GM18909 (cell line): ENCODE results near the gene OR14C36.
"Not testable (repeated sequence)": the region's sequence is repeated elsewhere in the genome, so short reads cannot be mapped to it uniquely, and the experiment has no call there.

Experiments
- ATAC-seq: cut with Tn5 transposase; IDR thresholded peaks from one replicate; pipeline ENCODE4 v1.9.1; 2021; ENCODE audit warnings: mild to moderate bottlenecking; ENCODE audit not compliant: unreplicated experiment, poor library complexity

OR14C36 gene, protein sequence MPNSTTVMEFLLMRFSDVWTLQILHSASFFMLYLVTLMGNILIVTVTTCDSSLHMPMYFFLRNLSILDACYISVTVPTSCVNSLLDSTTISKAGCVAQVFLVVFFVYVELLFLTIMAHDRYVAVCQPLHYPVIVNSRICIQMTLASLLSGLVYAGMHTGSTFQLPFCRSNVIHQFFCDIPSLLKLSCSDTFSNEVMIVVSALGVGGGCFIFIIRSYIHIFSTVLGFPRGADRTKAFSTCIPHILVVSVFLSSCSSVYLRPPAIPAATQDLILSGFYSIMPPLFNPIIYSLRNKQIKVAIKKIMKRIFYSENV

DNA sequence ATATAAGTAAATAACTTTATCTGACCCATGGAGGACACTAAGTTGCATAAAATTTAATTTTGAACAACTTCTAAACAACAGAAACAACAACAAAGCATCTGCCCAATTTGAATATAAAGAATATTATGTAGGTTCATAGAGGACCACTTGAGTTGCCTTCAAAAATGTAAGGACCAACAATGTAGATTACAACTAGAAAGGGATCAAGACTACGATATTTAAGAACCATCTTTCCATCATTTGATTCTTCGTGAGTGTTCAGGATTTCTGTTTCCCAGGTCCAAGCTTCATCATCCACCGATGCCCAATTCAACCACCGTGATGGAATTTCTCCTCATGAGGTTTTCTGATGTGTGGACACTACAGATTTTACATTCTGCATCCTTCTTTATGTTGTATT lies at the start of gene OR14C36:
OR14C36 (plus strand) TSS at position 301 of the 400 bp plus-strand sequence; CDS start at position 301, 0 bp downstream.
- ATAC-seq: no peak

DNA sequence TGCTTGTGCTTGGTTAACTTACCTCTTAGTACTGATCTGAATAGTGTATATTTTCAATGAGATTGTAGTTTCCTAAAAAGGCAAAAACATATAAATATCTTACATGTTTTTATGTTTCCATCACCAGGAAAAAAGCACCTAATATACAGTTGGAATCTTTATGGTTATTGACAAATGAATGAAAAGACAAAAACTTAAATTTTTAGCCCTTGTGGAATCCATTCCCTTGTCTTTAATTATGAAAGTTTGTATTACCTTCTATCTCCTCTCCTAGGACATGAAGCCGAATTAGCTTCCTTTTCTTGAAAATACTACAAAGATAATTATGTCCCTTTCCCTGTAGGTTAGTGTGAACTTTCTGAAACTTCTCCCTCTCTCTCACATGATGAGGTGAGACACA lies 45.3 kb upstream of the OR14C36 start, which contains the start of gene OR2T12:
OR2T12 (minus strand) TSS at position 101 of the 400 bp plus-strand sequence. CDS start 7,846 bp downstream, outside the sequence.
- ATAC-seq: no peak

DNA sequence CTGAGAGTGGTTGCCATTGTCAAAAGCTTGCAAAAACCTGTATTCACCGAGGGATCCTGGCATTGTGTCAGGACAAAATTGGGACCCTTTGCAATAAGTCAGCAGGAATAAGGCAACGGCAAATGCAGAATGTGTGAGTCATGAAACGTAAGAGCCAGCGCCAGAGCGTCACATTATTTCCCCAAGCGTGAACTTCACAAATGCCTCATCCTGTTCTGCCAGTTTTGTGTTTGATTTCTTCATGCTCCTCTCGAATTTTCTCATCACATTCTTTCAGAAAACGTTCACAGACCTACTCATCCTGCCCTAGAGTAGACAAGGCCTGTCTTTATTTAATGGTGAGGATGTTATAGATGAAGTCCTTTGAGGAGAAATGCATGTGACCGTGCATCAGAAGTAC lies 42.9 kb upstream of the OR14C36 start:
- not testable (repeated sequence) for ATAC-seq

DNA sequence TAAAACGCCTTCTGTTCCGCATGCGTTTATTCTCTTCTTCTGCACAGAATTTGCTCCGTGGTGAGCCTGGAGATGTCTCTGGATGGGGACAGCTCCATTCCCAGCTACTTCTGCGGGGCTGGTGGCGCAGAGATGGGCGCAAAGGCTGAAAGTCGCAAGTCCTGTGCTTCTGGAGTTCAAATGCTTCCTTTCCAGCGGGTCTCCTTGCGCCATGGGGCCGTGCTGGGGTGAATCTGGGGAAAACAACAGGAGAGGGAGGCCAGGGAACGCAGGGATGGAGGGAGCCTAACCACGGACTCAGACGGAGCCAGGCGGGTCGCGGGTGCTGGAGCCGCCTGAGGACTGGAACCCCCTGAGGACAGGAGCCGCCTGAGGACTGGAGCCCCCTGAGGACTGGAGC lies 42.5 kb upstream of the OR14C36 start:
- ATAC-seq: no peak

DNA sequence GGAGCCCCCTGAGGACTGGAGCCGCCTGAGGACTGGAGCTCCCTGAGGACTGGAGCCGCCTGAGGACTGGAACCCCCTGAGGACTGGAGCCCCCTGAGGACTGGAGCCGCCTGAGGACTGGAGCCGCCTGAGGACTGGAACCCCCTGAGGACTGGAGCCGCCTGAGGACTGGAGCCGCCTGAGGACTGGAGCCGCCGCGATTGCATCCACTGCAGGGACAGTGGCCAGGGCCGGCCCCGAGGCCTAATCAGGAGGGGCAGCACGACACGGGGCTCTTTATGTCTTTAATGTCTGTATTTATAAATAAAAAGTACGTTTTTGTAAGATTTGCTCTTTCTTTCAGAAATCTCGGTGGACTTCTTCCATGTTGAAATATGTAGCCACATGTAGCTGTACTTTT lies 41.8 kb upstream of the OR14C36 start:
- ATAC-seq: not testable (repeated sequence)

DNA sequence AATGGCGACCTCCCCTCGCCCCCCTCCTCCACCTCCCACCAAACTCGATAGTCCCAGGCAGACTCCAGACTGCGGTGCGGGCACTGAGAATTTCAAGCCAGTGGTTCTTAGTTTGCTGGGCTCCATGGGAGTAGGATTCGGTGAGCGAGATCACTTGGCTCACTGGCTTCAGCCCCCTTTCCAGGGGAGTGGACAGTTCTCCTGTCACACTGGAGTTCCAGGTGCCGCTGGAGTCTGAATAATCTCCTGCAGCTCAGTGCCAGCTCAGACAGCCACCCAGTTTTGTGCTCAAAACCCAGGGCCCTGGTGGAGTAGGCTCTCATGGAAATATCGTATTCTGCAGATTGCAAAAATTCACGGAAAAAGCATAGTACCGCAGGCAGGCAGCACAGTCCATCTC lies 31.8 kb upstream of the OR14C36 start:
- no peak for ATAC-seq

DNA sequence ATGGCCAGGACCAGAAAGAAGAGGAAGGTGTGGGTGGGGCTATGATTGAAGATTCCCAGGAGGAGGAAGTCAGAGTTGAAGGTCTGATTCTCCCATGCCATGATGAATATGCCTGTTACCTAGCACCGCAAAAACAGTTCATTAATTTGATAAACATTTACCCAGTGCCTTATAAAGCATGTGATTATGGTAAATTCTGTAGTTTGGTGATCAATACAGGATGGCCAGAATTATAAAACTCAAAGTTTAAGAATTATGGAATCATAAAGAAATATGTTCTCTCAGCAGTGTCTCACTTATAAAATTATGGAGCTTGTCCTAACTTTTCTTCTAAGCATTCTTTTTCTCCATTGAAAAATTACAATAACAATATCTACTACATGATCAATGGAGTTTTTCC lies 24.1 kb upstream of the OR14C36 start, which contains the start of gene OR2M7:
OR2M7 (minus strand) TSS at position 101 of the 400 bp plus-strand sequence; CDS start at position 101, 0 bp downstream.
- no peak for ATAC-seq

DNA sequence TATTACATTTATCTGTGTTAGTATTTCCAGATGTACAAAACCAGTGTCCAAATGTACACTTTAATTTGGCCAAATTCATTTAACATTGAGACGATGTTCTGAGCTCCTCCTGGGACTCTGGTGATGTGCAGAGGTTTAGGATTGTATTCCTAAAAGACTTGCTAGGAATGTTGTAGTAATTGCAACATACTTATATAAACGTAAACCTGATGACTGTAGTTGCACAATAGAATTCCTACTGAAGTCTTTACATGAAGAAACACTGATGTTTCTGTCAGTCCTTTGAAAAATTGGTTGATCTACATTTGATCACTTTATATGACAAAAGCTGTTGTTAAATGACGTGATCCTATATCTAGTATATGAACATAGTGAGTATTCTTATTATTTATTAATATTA lies 5.1 kb upstream of the OR14C36 start:
- ATAC-seq: no peak

DNA sequence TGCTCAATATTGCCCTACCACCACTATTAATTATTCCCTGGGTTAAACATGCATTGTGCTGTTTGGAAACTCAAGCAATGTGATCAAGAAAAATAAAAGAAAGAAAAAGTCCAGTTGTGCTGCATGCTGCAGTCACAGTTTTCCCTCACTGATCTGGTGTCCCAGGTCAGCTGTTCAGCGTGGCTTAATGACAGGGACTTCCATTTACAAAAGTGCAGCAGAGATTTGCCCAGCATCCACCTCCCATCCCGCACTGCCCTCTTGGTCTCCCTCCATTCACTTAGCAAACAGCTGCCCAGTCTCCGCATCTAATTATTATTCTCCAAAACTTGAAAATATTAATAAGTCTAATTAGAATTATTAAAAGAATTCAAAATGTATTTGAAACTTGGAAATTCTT lies 10.8 kb downstream of the OR14C36 start:
- no peak for ATAC-seq

DNA sequence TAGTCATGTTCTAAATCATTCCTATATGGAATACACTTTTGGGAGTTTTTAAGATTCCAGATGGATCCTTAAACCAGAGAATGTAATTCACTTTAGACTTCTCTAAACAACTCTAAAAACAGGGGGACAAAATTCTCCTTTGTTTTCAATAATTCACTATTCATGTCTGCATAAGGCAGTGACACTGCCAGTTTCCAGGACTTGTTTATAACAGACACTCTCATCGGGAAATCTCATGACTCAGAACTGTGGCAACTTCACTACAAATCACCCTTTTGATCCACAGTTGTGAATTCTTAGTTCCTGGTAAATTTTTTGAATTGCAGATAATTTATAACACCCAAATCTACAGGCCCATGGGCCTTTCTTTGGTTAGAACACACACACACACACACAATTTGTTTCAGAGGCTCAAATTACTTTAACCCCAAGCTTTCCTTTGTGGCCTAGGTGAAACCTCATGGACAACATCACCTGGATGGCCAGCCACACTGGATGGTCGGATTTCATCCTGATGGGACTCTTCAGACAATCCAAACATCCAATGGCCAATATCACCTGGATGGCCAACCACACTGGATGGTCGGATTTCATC lies 12.6 kb downstream of the OR14C36 start, which contains the start of gene OR2T4:
OR2T4 (plus strand) TSS at position 545 of the 595 bp plus-strand sequence; CDS start at position 545, 0 bp downstream.
- no peak for ATAC-seq

DNA sequence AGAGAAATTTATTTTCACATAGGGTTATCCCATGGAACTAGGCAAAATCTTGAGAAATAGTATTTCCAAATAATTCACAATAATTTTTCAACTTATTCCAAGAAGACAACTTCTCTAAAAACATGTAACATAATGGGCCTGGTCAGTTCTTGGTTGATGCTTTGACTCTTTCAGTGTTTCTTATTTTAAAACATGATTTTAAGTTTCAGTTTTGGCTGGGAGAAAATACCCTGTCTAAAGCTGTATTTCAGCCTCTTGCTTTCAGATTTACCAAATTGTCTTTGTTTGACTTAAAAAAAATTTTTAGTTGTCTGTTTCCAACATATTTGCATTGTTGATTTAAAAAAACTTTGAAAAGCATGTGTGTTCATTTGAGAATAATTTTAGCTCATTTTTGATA lies 18.0 kb downstream of the OR14C36 start:
- no peak for ATAC-seq

DNA sequence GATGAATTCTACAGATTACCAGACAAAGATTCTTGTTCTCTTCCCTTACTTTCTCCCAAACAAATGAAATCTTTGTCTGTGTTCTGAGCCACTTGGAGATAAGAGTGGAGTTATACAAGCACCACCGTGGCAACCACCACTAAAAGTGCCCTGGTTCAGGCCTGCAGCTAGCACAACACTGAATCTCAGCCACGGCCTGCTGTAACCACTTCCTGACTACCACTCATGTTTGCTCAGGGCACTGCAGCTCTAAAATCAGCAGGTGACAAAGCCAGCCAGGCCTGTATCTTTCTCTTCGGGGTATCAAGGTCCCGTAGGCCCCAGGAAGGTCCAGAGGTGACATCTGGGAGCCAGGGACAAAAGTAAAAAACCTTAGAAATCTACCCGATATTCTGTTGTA lies 23.8 kb downstream of the OR14C36 start:
- peak; percentile 59 for ATAC-seq

DNA sequence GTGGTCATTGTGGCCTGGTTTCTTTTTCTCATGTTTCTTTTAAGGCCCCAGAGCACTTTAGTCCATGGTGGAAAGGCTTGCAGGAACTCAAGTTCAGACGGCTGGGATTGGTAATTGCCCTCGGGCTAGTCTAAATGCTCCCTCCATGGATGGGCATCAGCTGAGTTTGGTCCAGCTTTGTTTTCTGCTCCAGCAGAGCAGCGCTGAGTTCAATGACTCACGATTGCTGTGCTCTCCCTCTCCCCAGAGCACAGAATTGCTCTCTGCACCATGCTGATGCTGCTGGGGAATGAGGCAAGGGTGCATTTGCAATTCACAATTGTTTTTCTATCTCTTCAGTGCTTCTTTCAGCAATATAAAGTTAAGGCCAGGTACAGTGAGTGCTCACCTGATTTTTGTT lies 25.2 kb downstream of the OR14C36 start:
- no peak for ATAC-seq

DNA sequence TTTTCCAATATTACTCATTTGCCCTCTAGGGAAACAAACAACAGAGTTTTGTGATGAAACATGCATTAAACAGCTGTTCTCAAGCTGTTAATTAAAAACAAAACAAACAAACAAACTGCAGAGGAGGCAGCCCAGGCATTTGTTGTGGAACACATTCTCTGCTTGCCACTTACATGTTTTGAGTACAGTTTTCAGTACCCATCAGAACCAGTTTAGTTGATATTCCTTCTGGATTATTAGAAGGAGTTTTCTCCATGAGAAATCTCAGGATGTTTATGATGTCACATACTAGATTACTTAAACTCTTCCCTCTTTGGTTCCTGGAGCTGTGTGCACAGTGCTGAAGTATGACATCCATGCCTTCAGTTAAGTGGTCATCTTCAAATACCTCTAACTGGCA lies 26.9 kb downstream of the OR14C36 start, which contains the start of gene OR2T6:
OR2T6 (plus strand) TSS at position 301 of the 400 bp plus-strand sequence. CDS start 11,863 bp downstream, outside the sequence.
- no peak for ATAC-seq

DNA sequence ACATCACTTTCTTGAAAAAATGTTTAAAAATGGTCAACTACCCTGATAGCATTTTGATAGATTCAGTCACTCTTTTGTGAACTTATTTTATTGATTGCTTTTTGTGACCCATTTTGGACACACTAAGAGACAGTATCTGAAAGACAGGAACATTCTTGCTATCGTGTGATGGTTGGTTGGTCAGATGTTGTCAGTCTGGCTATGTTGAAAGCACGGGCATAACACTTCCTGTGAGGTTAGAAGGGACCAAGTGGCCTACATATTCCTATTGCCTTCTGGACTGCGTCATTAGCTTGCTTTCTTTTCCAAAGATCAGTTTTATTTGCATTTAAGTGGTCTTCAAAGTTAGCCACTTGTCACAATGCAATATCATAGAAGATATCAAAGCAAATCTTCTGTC lies 28.3 kb downstream of the OR14C36 start:
- no peak for ATAC-seq

DNA sequence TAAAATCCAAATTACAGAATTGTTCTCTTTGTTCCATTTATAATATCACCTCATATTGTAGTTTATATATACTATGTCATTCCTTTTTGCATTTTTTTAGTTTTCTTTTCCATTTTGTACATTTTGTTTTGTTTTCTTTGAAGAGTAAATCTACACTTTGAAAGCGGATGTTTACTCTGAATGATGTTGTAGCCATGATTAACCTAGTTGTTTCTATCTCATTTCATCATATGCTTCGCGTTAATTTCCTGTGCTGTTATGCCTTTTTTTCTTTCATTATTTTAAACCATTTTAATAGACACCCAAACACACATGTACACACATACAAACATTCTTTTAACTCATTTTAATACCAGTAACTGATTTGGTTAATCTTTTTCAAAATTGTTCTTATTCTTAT lies 32.3 kb downstream of the OR14C36 start:
- no peak for ATAC-seq

DNA sequence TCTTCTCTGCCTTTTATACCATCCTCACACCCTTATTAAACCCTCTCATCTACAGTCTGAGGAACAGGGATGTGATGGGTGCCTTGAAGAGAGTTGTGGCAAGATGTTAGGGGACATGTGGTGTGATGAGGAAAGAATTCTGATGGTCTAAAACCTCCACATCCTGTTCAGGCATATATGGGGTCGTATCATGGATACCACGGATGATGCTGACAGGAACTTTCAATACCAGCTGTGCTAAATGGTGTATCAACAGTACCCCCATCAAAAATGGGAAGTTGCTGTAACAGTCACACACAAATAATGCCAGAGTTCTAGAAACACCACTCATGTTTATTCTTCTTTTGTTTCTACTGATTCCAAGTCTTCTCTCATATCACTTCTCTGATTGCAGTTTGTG lies 39.9 kb downstream of the OR14C36 start:
- ATAC-seq: no peak

DNA sequence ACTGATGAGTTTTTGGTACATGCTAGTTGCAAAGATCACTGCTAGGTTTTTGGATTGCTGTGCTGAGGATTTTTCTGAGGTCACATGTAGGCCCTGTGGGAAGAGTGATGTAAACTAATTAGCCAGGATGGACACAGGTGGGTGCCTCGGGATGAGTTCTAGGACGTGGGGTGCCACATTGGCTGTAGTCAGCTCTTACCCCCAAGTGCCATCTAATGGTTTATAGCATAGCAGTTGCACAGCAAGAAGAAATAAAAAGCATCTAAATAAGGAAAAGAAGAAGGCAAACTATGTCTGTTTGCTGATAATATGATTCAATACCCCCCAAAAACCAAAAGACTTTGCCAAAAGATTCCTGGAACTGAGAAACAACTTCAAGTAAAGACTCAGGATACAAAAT lies 44.5 kb downstream of the OR14C36 start:
- ATAC-seq: no peak
